ENCODE results near the gene SERPINE3.
A peak's percentile ranks its signal among the peaks of the same experiment; 100 is the strongest.

Gene SERPINE3

GRCh38 chr13:51339354-51339753 is at the start of gene SERPINE3:
Gene SERPINE3, plus strand, starts transcription at chr13:51339691. Its CDS starts 1,401 bp downstream, at chr13:51341092.
- no peak for DNase-seq (ENCODE audit: low spot score)

- DNase-seq (ENCODE audit: low spot score), result no peak
These were observed 48.1 kb upstream of the SERPINE3 start for GRCh38 chr13:51291341-51291740.

- no peak for DNase-seq (ENCODE audit: low spot score)
These were observed 47.4 kb upstream of the SERPINE3 start for GRCh38 chr13:51292000-51292565.

- DNase-seq (ENCODE audit: low spot score), result no peak
These were observed 41.9 kb upstream of the SERPINE3 start for GRCh38 chr13:51297556-51297955.

- no peak for DNase-seq (ENCODE audit: low spot score)
These were observed 40.7 kb upstream of the SERPINE3 start for GRCh38 chr13:51298812-51299211.

- DNase-seq (ENCODE audit: low spot score), result peak; percentile 62
These were observed 36.4 kb upstream of the SERPINE3 start for GRCh38 chr13:51303063-51303552.

- DNase-seq (ENCODE audit: low spot score), result no peak
These were observed 35.6 kb upstream of the SERPINE3 start for GRCh38 chr13:51303882-51304281.

GRCh38 chr13:51305271-51305967 is 34.1 kb upstream of the SERPINE3 start:
- DNase-seq (ENCODE audit: low spot score), result no peak

- no peak for DNase-seq (ENCODE audit: low spot score)
These were observed 30.7 kb upstream of the SERPINE3 start for GRCh38 chr13:51308781-51309180.

GRCh38 chr13:51311231-51311630 is 28.3 kb upstream of the SERPINE3 start:
- DNase-seq (ENCODE audit: low spot score), result no peak

- DNase-seq (ENCODE audit: low spot score), result peak; percentile 27
These were observed 27.5 kb upstream of the SERPINE3 start for GRCh38 chr13:51311957-51312520.

GRCh38 chr13:51313619-51314018 is 25.9 kb upstream of the SERPINE3 start:
- DNase-seq (ENCODE audit: low spot score), result no peak

- no peak for DNase-seq (ENCODE audit: low spot score)
These were observed 22.2 kb upstream of the SERPINE3 start for GRCh38 chr13:51317262-51317661.

- DNase-seq (ENCODE audit: low spot score), result no peak
These were observed 21.5 kb upstream of the SERPINE3 start for GRCh38 chr13:51318015-51318414.

- no peak for DNase-seq (ENCODE audit: low spot score)
These were observed 20.6 kb upstream of the SERPINE3 start for GRCh38 chr13:51318876-51319275.

GRCh38 chr13:51321836-51322235 is 17.7 kb upstream of the SERPINE3 start:
- DNase-seq (ENCODE audit: low spot score), result no peak

GRCh38 chr13:51322826-51323225 is 16.7 kb upstream of the SERPINE3 start:
- DNase-seq (ENCODE audit: low spot score), result no peak

GRCh38 chr13:51323824-51324511 is 15.5 kb upstream of the SERPINE3 start:
- no peak for DNase-seq (ENCODE audit: low spot score)

GRCh38 chr13:51324714-51325420 is 14.6 kb upstream of the SERPINE3 start:
- peak; percentile 37 for DNase-seq (ENCODE audit: low spot score)

- no peak for DNase-seq (ENCODE audit: low spot score)
These were observed 13.7 kb upstream of the SERPINE3 start for GRCh38 chr13:51325837-51326236.

- DNase-seq (ENCODE audit: low spot score), result no peak
These were observed 12.7 kb upstream of the SERPINE3 start for GRCh38 chr13:51326777-51327176.

- no peak for DNase-seq (ENCODE audit: low spot score)
These were observed 11.5 kb upstream of the SERPINE3 start for GRCh38 chr13:51327961-51328360.

Data from iPS-NIHi11 (cell line).